Measurements from ENCODE around the gene BTBD9.

DNA sequence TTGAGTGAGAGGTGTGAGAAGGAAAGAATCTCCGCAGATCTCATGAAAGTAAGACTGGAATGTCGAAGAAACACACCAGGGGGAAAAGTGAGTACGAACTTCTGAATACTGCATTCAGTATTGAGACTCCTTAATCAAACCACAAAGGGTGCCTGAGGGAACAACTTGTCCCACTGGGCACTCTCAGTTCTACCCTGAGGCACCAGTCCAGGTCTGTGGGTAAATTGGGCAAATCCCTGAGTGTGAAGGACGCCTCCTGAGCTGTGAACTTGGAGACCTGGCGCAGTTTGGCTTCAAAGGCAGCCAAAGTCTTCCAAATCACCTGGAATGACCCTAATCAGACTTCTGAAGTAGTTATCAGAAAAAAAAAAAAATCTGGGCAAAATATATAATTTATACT lies 329.7 kb downstream of the BTBD9 start:
- TF ChIP-seq, protein P1, sequence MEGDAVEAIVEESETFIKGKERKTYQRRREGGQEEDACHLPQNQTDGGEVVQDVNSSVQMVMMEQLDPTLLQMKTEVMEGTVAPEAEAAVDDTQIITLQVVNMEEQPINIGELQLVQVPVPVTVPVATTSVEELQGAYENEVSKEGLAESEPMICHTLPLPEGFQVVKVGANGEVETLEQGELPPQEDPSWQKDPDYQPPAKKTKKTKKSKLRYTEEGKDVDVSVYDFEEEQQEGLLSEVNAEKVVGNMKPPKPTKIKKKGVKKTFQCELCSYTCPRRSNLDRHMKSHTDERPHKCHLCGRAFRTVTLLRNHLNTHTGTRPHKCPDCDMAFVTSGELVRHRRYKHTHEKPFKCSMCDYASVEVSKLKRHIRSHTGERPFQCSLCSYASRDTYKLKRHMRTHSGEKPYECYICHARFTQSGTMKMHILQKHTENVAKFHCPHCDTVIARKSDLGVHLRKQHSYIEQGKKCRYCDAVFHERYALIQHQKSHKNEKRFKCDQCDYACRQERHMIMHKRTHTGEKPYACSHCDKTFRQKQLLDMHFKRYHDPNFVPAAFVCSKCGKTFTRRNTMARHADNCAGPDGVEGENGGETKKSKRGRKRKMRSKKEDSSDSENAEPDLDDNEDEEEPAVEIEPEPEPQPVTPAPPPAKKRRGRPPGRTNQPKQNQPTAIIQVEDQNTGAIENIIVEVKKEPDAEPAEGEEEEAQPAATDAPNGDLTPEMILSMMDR (conservative IDR thresholded peaks at IDR 0.05) = no peak
- no peak for TF ChIP-seq EZH2 (IDR thresholded peaks at IDR 0.05; ENCODE audit: low read depth)

All from PC-9 (cell line).